ENCODE data around the gene KANSL1. TPM values are rescaled to one million over a fixed set of nuclear protein-coding genes. Genes with fewer than 3 reads are reported as not detected.

The KANSL1 gene
- total and polyA plus RNA-seq, 10 of the 15 experiments (the other 5 are each of a cell fraction or from before 2014, with no cell fraction given), result 4.7 to 60.6 (median 28.0) TPM

DNA sequence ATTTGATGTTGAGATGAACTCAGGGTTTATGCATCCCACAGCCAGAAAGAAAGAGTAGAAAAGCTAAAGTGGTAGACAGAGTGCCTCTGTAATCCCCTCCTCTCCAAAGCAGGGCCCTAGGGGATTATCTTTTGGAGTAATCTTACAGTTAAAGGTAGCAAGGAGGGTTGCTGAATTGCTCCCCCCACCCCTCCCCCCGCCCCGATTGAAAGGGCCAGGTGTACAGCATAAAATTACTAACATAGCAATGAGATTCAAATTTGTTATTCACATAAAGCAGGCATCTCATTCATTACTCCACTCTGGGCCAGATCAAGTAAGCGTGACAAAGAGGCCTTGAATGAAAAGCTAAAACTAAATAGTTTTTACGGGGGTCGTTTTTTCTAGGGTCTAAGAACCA is 121.4 kb downstream of the KANSL1 start:
- in situ Hi-C loops (cut with MboI), result no loop called here
- ChIA-PET CTCF (interaction anchor here (0.7 to 1.4 kb wide), 3 partner anchors 48 to 141 kb away, joined by 3 to 6 read pairs (median 4); no protein-coding TSS in a partner anchor), RAD21 (ENCODE audit: unreplicated experiment) (interaction anchor here (0.6 to 2.2 kb wide), 3 partner anchors 13 to 116 kb away, joined by 3 to 11 read pairs (median 3); no protein-coding TSS in a partner anchor), POLR2A (interaction anchor here (0.6 kb wide), 2 partner anchors 48 to 133 kb away, joined by 3 to 4 read pairs; no protein-coding TSS in a partner anchor), SMC1A (ENCODE audit: uncharacterized antibody, unreplicated experiment) (interaction anchor here (0.7 to 1.8 kb wide), 10 partner anchors 8 to 141 kb away, joined by 3 to 9 read pairs (median 4); no protein-coding TSS in a partner anchor)
- DNase-seq (ENCODE audit: low read depth, low spot score), result no peak
- FAIRE-seq, result no peak
- peaks cover 2% of the 10 kb centered on the region; the same call in 1 of the 2 replicates for H3K79me2 ChIP-seq (ENCODE audit: control insufficient read depth, insufficient read depth, low read length)
- H3K4me3 ChIP-seq, result no peak overlapping the region
- no peak overlapping the region for H2AFZ ChIP-seq (ENCODE audit: control insufficient read depth, low read depth, low read length)
- H3K9ac ChIP-seq (ENCODE audit: control insufficient read depth, insufficient read depth, low read length), result no peak overlapping the region
- no peak for ATAC-seq
- H3K9me3 ChIP-seq (replicated peaks; ENCODE audit: control insufficient read depth, insufficient read depth, low read length), result no peaks in the 10 kb centered on the region
- no TSS peak for BruUV-seq (replicated peaks)
- H3K27me3 ChIP-seq (replicated peaks in 1 of 2; ENCODE audit: control insufficient read depth in 2 of 2, insufficient read depth in 2 of 2, low read length in 1 of 2), result no peaks in the 10 kb centered on the region
- intact Hi-C loops (cut with micrococcal nuclease; ENCODE audit: unreplicated experiment), result no loop called here
- H4K20me1 ChIP-seq (ENCODE audit: control insufficient read depth, insufficient read depth), result no peaks in the 10 kb centered on the region
- H3K27ac ChIP-seq (ENCODE audit: control insufficient read depth, insufficient read depth), result no peak overlapping the region
- WGBS (ENCODE audit: insufficient coverage, insufficient replicate concordance, low lambda C conversion rate, missing lambda C conversion rate), result 100% methylated on average over 3 of the region's 5 CpGs
- TF ChIP-seq, protein P1, sequence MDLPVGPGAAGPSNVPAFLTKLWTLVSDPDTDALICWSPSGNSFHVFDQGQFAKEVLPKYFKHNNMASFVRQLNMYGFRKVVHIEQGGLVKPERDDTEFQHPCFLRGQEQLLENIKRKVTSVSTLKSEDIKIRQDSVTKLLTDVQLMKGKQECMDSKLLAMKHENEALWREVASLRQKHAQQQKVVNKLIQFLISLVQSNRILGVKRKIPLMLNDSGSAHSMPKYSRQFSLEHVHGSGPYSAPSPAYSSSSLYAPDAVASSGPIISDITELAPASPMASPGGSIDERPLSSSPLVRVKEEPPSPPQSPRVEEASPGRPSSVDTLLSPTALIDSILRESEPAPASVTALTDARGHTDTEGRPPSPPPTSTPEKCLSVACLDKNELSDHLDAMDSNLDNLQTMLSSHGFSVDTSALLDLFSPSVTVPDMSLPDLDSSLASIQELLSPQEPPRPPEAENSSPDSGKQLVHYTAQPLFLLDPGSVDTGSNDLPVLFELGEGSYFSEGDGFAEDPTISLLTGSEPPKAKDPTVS (IDR thresholded peaks at IDR 0.05; ENCODE audit: low read depth, low read length), result no peak
- TF ChIP-seq CREM (IDR thresholded peaks at IDR 0.05; ENCODE audit: low read depth), result no peak
- no peak for TF ChIP-seq CBX5 (IDR thresholded peaks at IDR 0.05; ENCODE audit: low read depth)
- TF ChIP-seq NR2C1 (IDR thresholded peaks at IDR 0.05), result no peak
- TF ChIP-seq JUNB (IDR thresholded peaks at IDR 0.05), result no peak
- TF ChIP-seq YY1 (IDR thresholded peaks at IDR 0.05; ENCODE audit: low read depth, low read length), result no peak
- no peak for TF ChIP-seq MEF2B (IDR thresholded peaks at IDR 0.05; ENCODE audit: partially characterized antibody, poor library complexity, severe bottlenecking)
- TF ChIP-seq YBX1 (IDR thresholded peaks at IDR 0.05), result no peak
- TF ChIP-seq, protein P2, sequence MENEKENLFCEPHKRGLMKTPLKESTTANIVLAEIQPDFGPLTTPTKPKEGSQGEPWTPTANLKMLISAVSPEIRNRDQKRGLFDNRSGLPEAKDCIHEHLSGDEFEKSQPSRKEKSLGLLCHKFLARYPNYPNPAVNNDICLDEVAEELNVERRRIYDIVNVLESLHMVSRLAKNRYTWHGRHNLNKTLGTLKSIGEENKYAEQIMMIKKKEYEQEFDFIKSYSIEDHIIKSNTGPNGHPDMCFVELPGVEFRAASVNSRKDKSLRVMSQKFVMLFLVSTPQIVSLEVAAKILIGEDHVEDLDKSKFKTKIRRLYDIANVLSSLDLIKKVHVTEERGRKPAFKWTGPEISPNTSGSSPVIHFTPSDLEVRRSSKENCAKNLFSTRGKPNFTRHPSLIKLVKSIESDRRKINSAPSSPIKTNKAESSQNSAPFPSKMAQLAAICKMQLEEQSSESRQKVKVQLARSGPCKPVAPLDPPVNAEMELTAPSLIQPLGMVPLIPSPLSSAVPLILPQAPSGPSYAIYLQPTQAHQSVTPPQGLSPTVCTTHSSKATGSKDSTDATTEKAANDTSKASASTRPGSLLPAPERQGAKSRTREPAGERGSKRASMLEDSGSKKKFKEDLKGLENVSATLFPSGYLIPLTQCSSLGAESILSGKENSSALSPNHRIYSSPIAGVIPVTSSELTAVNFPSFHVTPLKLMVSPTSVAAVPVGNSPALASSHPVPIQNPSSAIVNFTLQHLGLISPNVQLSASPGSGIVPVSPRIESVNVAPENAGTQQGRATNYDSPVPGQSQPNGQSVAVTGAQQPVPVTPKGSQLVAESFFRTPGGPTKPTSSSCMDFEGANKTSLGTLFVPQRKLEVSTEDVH (IDR thresholded peaks at IDR 0.05; ENCODE audit: low read depth, partially characterized antibody), result no peak
- TF ChIP-seq, protein P3, sequence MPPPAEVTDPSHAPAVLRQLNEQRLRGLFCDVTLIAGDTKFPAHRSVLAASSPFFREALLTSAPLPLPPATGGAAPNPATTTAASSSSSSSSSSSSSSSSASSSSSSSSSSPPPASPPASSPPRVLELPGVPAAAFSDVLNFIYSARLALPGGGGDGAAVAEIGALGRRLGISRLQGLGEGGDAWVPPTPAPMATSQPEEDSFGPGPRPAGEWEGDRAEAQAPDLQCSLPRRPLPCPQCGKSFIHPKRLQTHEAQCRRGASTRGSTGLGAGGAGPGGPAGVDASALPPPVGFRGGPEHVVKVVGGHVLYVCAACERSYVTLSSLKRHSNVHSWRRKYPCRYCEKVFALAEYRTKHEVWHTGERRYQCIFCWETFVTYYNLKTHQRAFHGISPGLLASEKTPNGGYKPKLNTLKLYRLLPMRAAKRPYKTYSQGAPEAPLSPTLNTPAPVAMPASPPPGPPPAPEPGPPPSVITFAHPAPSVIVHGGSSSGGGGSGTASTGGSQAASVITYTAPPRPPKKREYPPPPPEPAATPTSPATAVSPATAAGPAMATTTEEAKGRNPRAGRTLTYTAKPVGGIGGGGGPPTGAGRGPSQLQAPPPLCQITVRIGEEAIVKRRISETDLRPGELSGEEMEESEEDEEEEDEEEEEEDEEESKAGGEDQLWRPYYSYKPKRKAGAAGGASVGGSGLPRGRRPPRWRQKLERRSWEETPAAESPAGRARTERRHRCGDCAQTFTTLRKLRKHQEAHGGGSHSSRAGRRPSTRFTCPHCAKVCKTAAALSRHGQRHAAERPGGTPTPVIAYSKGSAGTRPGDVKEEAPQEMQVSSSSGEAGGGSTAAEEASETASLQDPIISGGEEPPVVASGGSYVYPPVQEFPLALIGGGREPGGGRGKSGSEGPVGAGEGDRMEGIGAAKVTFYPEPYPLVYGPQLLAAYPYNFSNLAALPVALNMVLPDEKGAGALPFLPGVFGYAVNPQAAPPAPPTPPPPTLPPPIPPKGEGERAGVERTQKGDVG (CRISPR knock-in tag; IDR thresholded peaks at IDR 0.05), result no peak
- no peak for TF ChIP-seq CREB1 (IDR thresholded peaks at IDR 0.05; ENCODE audit: low read depth)
- H3K4me1 ChIP-seq (ENCODE audit: control insufficient read depth, insufficient read depth, low read length), result no peaks in the 10 kb centered on the region
- H3K36me3 ChIP-seq (ENCODE audit: control insufficient read depth in 2 of 2, insufficient read depth in 2 of 2, low read length in 1 of 2), result peaks cover 0 to 10% of the 10 kb centered on the region in 2 experiments; a peak in 1 of 4 replicates
- no peak overlapping the region for H3K4me2 ChIP-seq (ENCODE audit: control insufficient read depth, insufficient read depth)
